ENCODE results near the gene IMPDH1.

Gene IMPDH1

GRCh38 chr7:128450409-128450808 is 40.6 kb upstream of the IMPDH1 start:
- ATAC-seq = no peak
- TF ChIP-seq CSDC2 (CRISPR knock-in tag; IDR thresholded peaks at IDR 0.05) = no peak
- no peak for TF ChIP-seq ZNF8 (CRISPR knock-in tag; IDR thresholded peaks at IDR 0.05)

DNA sequence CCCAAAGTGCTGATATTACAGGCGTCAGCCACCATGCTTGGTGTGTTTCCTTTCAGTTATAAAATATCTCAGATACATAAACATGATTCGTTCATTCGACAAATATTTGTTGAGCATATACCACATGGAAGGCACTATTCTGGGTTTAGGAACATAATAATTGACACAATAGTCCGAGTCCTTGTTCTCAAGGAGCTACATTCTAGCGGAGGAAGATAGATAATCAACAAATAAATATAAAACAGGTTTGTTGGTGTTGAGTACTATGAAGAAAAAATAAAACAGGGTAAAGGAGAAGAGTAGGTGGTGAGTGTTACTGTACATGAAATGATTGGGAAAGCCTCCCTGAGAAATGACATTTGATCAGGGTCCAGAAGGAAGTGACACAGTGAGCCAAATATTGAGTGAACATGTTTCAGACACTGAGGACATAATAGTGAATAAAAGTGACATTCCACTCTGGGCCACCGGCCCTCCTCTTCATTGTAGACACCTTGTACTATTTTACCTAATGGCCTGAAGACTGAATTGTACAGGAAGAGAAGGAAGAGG is 39.0 kb upstream of the IMPDH1 start:
- ATAC-seq = no peak
- TF ChIP-seq RARB (CRISPR knock-in tag; IDR thresholded peaks at IDR 0.05) (no peak), ESRRG (CRISPR knock-in tag; IDR thresholded peaks at IDR 0.05) (no peak), ISL1 (CRISPR knock-in tag; IDR thresholded peaks at IDR 0.05) (no peak), OSR1 (CRISPR knock-in tag; IDR thresholded peaks at IDR 0.05) (no peak), ZFP3 (CRISPR knock-in tag; IDR thresholded peaks at IDR 0.05) (no peak), ZNF70 (CRISPR knock-in tag; IDR thresholded peaks at IDR 0.05) (no peak), ZNF8 (CRISPR knock-in tag; IDR thresholded peaks at IDR 0.05) (no peak), GLIS3 (CRISPR knock-in tag; IDR thresholded peaks at IDR 0.05) (no peak), PATZ1 (CRISPR knock-in tag; IDR thresholded peaks at IDR 0.05; ENCODE audit: borderline replicate concordance) (no peak), CSDC2 (CRISPR knock-in tag; IDR thresholded peaks at IDR 0.05) (no peak), PPARA (CRISPR knock-in tag; IDR thresholded peaks at IDR 0.05; ENCODE audit: borderline replicate concordance) (no peak), ZFP30 (CRISPR knock-in tag; IDR thresholded peaks at IDR 0.05) (no peak), ARNTL (CRISPR knock-in tag; IDR thresholded peaks at IDR 0.05; ENCODE audit: borderline replicate concordance, low read depth) (no peak), ZC3H10 (CRISPR knock-in tag; IDR thresholded peaks at IDR 0.05) (no peak), ZNF565 (CRISPR knock-in tag; conservative IDR thresholded peaks at IDR 0.05; ENCODE audit: low read depth) (no peak), CREB5 (CRISPR knock-in tag; IDR thresholded peaks at IDR 0.05; ENCODE audit: low read depth) (no peak), CSRNP3 (CRISPR knock-in tag; IDR thresholded peaks at IDR 0.05) (no peak), TSHZ2 (CRISPR knock-in tag; IDR thresholded peaks at IDR 0.05) (no peak), BACH2 (CRISPR knock-in tag; IDR thresholded peaks at IDR 0.05; ENCODE audit: borderline replicate concordance) (no peak)
- TF ChIP-seq, protein P1, sequence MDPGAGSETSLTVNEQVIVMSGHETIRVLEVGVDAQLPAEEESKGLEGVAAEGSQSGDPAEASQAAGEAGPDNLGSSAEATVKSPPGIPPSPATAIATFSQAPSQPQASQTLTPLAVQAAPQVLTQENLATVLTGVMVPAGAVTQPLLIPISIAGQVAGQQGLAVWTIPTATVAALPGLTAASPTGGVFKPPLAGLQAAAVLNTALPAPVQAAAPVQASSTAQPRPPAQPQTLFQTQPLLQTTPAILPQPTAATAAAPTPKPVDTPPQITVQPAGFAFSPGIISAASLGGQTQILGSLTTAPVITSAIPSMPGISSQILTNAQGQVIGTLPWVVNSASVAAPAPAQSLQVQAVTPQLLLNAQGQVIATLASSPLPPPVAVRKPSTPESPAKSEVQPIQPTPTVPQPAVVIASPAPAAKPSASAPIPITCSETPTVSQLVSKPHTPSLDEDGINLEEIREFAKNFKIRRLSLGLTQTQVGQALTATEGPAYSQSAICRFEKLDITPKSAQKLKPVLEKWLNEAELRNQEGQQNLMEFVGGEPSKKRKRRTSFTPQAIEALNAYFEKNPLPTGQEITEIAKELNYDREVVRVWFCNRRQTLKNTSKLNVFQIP (CRISPR knock-in tag; IDR thresholded peaks at IDR 0.05; ENCODE audit: borderline replicate concordance, low read depth) = no peak

GRCh38 chr7:128447941-128448564 is 38.3 kb upstream of the IMPDH1 start:
- no peak for ATAC-seq

More at GRCh38 chr7:128447941-128448564, 38.3 kb upstream of the IMPDH1 start:
- TF ChIP-seq TOX (CRISPR knock-in tag; IDR thresholded peaks at IDR 0.05; ENCODE audit: borderline replicate concordance) = no peak
- no peak for TF ChIP-seq ZNF565 (CRISPR knock-in tag; conservative IDR thresholded peaks at IDR 0.05; ENCODE audit: low read depth)
- no peak for TF ChIP-seq BACH2 (CRISPR knock-in tag; IDR thresholded peaks at IDR 0.05; ENCODE audit: borderline replicate concordance)
- TF ChIP-seq SNAI2 (CRISPR knock-in tag; IDR thresholded peaks at IDR 0.05) = no peak
- no peak for TF ChIP-seq ZFP30 (CRISPR knock-in tag; IDR thresholded peaks at IDR 0.05)
- TF ChIP-seq PPARA (CRISPR knock-in tag; IDR thresholded peaks at IDR 0.05; ENCODE audit: borderline replicate concordance) = no peak
- no peak for TF ChIP-seq RARB (CRISPR knock-in tag; IDR thresholded peaks at IDR 0.05)

All from SK-N-SH treated with all-trans-retinoic acid at 6 μM for 48 hours (cell line).